ENCODE results near the gene TRAPPC11.

GRCh38 chr4:183718876-183719275 lies 59.8 kb downstream of the TRAPPC11 start:
- TF ChIP-seq CTCF (IDR thresholded peaks at IDR 0.05 in 2 of 3, conservative IDR thresholded peaks at IDR 0.05 in 1 of 3; ENCODE audit: insufficient read depth in 2 of 3, low read depth in 1 of 3, low read length in 3 of 3) (no peak), PREB (CRISPR knock-in tag; IDR thresholded peaks at IDR 0.05) (no peak), SRSF1 (IDR thresholded peaks at IDR 0.05; ENCODE audit: low read depth, low read length) (no peak), ZNF24 (IDR thresholded peaks at IDR 0.05) (no peak), CBX5 (IDR thresholded peaks at IDR 0.05; ENCODE audit: borderline replicate concordance, low read depth) (no peak), MYC (IDR thresholded peaks at IDR 0.05; ENCODE audit: low read depth, low read length) (no peak), MYC (CRISPR knock-in tag; IDR thresholded peaks at IDR 0.05; ENCODE audit: borderline replicate concordance, low read depth) (no peak), ATF2 (CRISPR knock-in tag; IDR thresholded peaks at IDR 0.05) (no peak)
